ENCODE results near the gene SLC16A2. TPM values are rescaled to one million over a fixed set of nuclear protein-coding genes. Genes with fewer than 3 reads are reported as not detected.

The SLC16A2 gene
- total RNA-seq, 2 experiments from 2014 or later: 0.36 TPM

GRCh38 chrX:74389016-74389722 is 32.1 kb upstream of the SLC16A2 start:
- Mint-ChIP-seq H3K9me3 (no peaks in the 10 kb centered on the region), H3K27me3 (peaks cover 3% of the 10 kb centered on the region), H3K36me3 (ENCODE audit: low read depth) (no peaks in the 10 kb centered on the region), H3K27ac (no peak overlapping the region), H3K4me3 (no peak overlapping the region), H3K4me1 (ENCODE audit: low read depth) (no peaks in the 10 kb centered on the region)
- ATAC-seq (no peak), DNase-seq (no peak)
- POLR2A ChIA-PET: no interaction called here
- CTCF ChIA-PET: no interaction called here
- TF ChIP-seq, protein P1, sequence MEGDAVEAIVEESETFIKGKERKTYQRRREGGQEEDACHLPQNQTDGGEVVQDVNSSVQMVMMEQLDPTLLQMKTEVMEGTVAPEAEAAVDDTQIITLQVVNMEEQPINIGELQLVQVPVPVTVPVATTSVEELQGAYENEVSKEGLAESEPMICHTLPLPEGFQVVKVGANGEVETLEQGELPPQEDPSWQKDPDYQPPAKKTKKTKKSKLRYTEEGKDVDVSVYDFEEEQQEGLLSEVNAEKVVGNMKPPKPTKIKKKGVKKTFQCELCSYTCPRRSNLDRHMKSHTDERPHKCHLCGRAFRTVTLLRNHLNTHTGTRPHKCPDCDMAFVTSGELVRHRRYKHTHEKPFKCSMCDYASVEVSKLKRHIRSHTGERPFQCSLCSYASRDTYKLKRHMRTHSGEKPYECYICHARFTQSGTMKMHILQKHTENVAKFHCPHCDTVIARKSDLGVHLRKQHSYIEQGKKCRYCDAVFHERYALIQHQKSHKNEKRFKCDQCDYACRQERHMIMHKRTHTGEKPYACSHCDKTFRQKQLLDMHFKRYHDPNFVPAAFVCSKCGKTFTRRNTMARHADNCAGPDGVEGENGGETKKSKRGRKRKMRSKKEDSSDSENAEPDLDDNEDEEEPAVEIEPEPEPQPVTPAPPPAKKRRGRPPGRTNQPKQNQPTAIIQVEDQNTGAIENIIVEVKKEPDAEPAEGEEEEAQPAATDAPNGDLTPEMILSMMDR (IDR thresholded peaks at IDR 0.05): no peak
- intact Hi-C loops (cut with micrococcal nuclease): no loop called here

GRCh38 chrX:74395556-74395955 is 25.7 kb upstream of the SLC16A2 start:
- no peaks in the 10 kb centered on the region for H3K9me3 Mint-ChIP-seq
- ChIA-PET POLR2A (no interaction called here), CTCF (no interaction called here)
- TF ChIP-seq, protein P1 (IDR thresholded peaks at IDR 0.05): no peak
- H3K4me3 Mint-ChIP-seq: no peak overlapping the region
- ATAC-seq (no peak), DNase-seq (no peak)
- H3K27me3 Mint-ChIP-seq: peaks cover 3% of the 10 kb centered on the region
- H3K4me1 Mint-ChIP-seq (ENCODE audit: low read depth): no peaks in the 10 kb centered on the region
- intact Hi-C loops (cut with micrococcal nuclease): no loop called here
- no peak overlapping the region for H3K27ac Mint-ChIP-seq
- H3K36me3 Mint-ChIP-seq (ENCODE audit: low read depth): no peaks in the 10 kb centered on the region

DNA sequence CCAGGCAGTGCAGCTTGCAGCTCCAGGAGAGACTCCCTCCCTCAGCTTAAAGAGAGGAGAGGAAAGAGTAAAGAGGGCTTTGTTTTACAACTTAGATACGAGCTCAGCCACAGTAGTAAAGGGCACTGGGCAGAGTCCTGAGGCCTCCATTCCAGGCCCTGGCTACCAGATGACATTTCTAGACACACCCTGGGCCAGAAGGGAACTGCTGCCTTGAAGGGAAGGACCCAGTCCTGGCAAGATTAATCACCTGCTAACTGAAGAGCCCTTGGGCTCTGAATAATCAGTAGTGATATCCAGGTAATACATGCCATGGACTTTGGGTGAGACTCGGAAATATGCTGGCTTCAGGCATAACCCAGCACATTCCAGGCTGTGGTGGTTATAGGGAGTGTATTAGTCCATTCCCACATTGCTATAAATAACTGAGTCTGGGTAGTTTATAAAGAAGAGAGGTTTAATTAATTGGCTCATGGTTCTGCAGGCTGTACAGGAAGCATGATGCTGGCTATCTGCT is 15.3 kb upstream of the SLC16A2 start:
- intact Hi-C loops (cut with micrococcal nuclease): no loop called here
- Mint-ChIP-seq H3K27me3 (peaks cover 2% of the 10 kb centered on the region), H3K9me3 (no peaks in the 10 kb centered on the region), H3K4me1 (ENCODE audit: low read depth) (no peaks in the 10 kb centered on the region), H3K4me3 (no peak overlapping the region), H3K36me3 (ENCODE audit: low read depth) (no peaks in the 10 kb centered on the region), H3K27ac (no peak overlapping the region)
- ATAC-seq (no peak), DNase-seq (no peak)
- ChIA-PET CTCF (no interaction called here), POLR2A (no interaction called here)
- TF ChIP-seq, protein P1 (IDR thresholded peaks at IDR 0.05): no peak

DNA sequence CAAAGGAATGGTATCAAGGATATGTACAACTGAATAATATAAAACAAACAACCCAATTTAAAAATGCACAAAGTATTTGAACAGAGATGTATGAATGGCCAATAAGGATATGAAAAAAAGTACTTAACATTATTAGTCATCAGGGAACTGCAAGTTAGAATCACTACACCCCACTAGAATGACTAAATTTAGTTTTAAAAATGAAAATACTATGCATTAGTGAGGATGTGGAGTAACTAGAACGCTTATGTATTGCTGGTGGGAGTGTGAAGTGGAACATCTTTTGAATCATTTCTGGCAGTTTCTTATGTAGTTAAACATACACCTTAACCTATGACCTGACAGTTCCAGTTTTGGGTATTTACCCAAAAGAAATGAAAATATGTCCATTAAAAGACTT is 13.0 kb upstream of the SLC16A2 start:
- no peak overlapping the region for H3K4me3 Mint-ChIP-seq
- intact Hi-C loops (cut with micrococcal nuclease): no loop called here
- no peaks in the 10 kb centered on the region for H3K27me3 Mint-ChIP-seq
- POLR2A ChIA-PET: no interaction called here
- H3K27ac Mint-ChIP-seq: no peak overlapping the region
- H3K4me1 Mint-ChIP-seq (ENCODE audit: low read depth): no peaks in the 10 kb centered on the region
- no peaks in the 10 kb centered on the region for H3K9me3 Mint-ChIP-seq
- TF ChIP-seq, protein P1 (IDR thresholded peaks at IDR 0.05): no peak
- ATAC-seq (no peak), DNase-seq (no peak)
- H3K36me3 Mint-ChIP-seq (ENCODE audit: low read depth): no peaks in the 10 kb centered on the region
- CTCF ChIA-PET: no interaction called here

GRCh38 chrX:74419864-74420195 is 1.5 kb upstream of the SLC16A2 start:
- CTCF ChIA-PET: interaction anchor here (1.0 to 1.6 kb wide), 3 partner anchors 17 to 64 kb away, joined by 3 to 4 read pairs (median 3); no protein-coding TSS in a partner anchor
- peaks cover 12% of the 10 kb centered on the region for H3K27me3 Mint-ChIP-seq
- peak overlapping the region; percentile 59 for H3K4me3 Mint-ChIP-seq
- no peaks in the 10 kb centered on the region for H3K9me3 Mint-ChIP-seq
- POLR2A ChIA-PET: no interaction called here
- H3K4me1 Mint-ChIP-seq (ENCODE audit: low read depth): peaks cover 8% of the 10 kb centered on the region
- TF ChIP-seq, protein P1 (IDR thresholded peaks at IDR 0.05): no peak
- H3K27ac Mint-ChIP-seq: no peak overlapping the region
- DNase-seq (peak; percentile 20), ATAC-seq (peak; percentile 19)
- intact Hi-C loops (cut with micrococcal nuclease): no loop called here
- H3K36me3 Mint-ChIP-seq (ENCODE audit: low read depth): no peaks in the 10 kb centered on the region

Measured in activated CD8-positive, alpha-beta T cell treated with anti-CD3 and anti-CD28 coated beads for 36 hours (primary cell).